Natural killer cell (primary cell): Measurements from ENCODE around the gene S100A13. TPM values are rescaled to one million over a fixed set of nuclear protein-coding genes. Genes with fewer than 3 reads are reported as not detected.

Experiments
- ATAC-seq, 3 donors: fragments of 150-1000 bp in 2 of 3; fragments of 200-7000 bp in 1 of 3; cut with Tn5 transposase; 1 replicate in 1 of 3; 2 replicates in 2 of 3; pipeline ENCODE4 v1.10.0; 2021; ENCODE audit warnings: mild to moderate bottlenecking in 2 of 3, moderate library complexity in 2 of 3
- DNase-seq, 2 donors: peaks; one replicate each; pipeline versions ENCODE4 v3.0.0 to v3.0.0-alpha.2; 2013 to 2021; ENCODE audit warnings: mixed read lengths in 1 of 2
- H3K27ac ChIP-seq: one replicate; pipeline ENCODE4 v1.5.1; 2013; ENCODE audit warnings: mild to moderate bottlenecking, low read length
- H3K27me3 ChIP-seq: one replicate; pipeline ENCODE4 v1.6.1; 2013; ENCODE audit warnings: low read length; ENCODE audit not compliant: control insufficient read depth, insufficient read depth
- H3K36me3 ChIP-seq: one replicate; pipeline ENCODE4 v1.6.1; 2013; ENCODE audit warnings: low read length; ENCODE audit not compliant: control insufficient read depth, insufficient read depth
- H3K4me1 ChIP-seq: one replicate; pipeline ENCODE4 v1.6.1; 2013; ENCODE audit warnings: low read length; ENCODE audit not compliant: control insufficient read depth, insufficient read depth
- H3K4me3 ChIP-seq: one replicate; pipeline ENCODE4 v1.5.1; 2013; ENCODE audit warnings: low read length
- H3K9me3 ChIP-seq: one replicate; pipeline ENCODE4 v1.6.1; 2013; ENCODE audit warnings: low read length; ENCODE audit not compliant: control insufficient read depth, insufficient read depth
- H3K27ac Mint-ChIP-seq, 2 donors: one replicate each; pipeline ENCODE4 v1.8.0; 2022; ENCODE audit warnings: mild to moderate bottlenecking in 2 of 2, mixed read lengths in 2 of 2, moderate library complexity in 1 of 2
- H3K27me3 Mint-ChIP-seq, 2 donors: one replicate each; pipeline ENCODE4 v1.8.0; 2022; ENCODE audit warnings: low read depth in 2 of 2, mixed read lengths in 2 of 2
- H3K36me3 Mint-ChIP-seq: one replicate; pipeline ENCODE4 v1.8.0; 2022; ENCODE audit warnings: mixed read lengths
- H3K4me1 Mint-ChIP-seq, 2 donors: one replicate each; pipeline ENCODE4 v1.8.0; 2022; ENCODE audit warnings: mixed read lengths in 2 of 2
- H3K4me3 Mint-ChIP-seq: one replicate; pipeline ENCODE4 v1.8.0; 2022; ENCODE audit warnings: mild to moderate bottlenecking, moderate library complexity, mixed read lengths
- H3K9me3 Mint-ChIP-seq, 2 donors: one replicate each; pipeline ENCODE4 v1.8.0; 2022; ENCODE audit warnings: mixed read lengths in 2 of 2
- WGBS: methylation state at CpG from one replicate; pipeline ENCODE4 v1.1.7; 2013; ENCODE audit warnings: missing lambda C conversion rate; ENCODE audit not compliant: insufficient coverage; 5-methylcytosine and 5-hydroxymethylcytosine counted together
- intact Hi-C: fragments of 100-400 bp; cut with micrococcal nuclease; formaldehyde crosslinking; loops from one replicate; pipeline ENCODE4 v1.14.2; 2022
- total RNA-seq, 4 donors: library from RNA; stranded (reverse); fragments of 120-200 nt in 1 of 4; gene quantifications; one replicate each; pipeline versions ENCODE4 v1.2.3 to v1.2.4, GENCODE V29; 2013 to 2022
- TF ChIP-seq, protein P1 (sequence below): fragments of 200-600 bp; IDR thresholded peaks from one replicate; pipeline ENCODE4 v1.8.0; 2022; ENCODE audit warnings: antibody characterized with exemption

The S100A13 gene
- total RNA-seq, 3 donors from 2014 or later (not counting 1 experiment from before 2014, with no cell fraction given) = 4.0 to 5.8 (median 4.1) TPM

DNA sequence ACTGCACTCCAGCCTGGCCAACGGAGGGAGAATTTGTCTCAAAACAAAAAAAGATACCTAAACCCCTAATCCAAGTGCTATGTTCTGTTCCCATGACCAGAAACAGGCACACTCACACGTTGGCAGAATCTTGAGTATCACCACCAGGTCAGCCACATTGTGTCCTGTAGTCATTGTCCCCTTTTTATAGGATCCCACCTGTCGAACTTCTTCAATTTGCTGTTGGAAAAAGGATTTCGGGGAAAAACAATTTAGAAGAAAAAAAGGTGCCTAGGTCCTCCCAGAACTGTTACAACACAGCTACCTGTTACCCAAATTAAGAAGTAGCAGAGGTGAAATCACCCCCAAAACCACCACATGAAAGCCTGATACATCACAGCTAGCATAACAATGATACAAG is 40.1 kb upstream of the S100A13 start:
- Histone ChIP-seq H3K4me3 (no peak overlapping the region), H3K9me3 (no peaks in the 10 kb centered on the region), H3K27ac (no peak overlapping the region), H3K4me1 (peaks cover 20% of the 10 kb centered on the region), H3K27me3 (no peaks in the 10 kb centered on the region), H3K36me3 (peaks cover 72% of the 10 kb centered on the region)
- H3K4me1 Mint-ChIP-seq = peaks cover 8 to 10% of the 10 kb centered on the region in 2 donors
- TF ChIP-seq, protein P1, sequence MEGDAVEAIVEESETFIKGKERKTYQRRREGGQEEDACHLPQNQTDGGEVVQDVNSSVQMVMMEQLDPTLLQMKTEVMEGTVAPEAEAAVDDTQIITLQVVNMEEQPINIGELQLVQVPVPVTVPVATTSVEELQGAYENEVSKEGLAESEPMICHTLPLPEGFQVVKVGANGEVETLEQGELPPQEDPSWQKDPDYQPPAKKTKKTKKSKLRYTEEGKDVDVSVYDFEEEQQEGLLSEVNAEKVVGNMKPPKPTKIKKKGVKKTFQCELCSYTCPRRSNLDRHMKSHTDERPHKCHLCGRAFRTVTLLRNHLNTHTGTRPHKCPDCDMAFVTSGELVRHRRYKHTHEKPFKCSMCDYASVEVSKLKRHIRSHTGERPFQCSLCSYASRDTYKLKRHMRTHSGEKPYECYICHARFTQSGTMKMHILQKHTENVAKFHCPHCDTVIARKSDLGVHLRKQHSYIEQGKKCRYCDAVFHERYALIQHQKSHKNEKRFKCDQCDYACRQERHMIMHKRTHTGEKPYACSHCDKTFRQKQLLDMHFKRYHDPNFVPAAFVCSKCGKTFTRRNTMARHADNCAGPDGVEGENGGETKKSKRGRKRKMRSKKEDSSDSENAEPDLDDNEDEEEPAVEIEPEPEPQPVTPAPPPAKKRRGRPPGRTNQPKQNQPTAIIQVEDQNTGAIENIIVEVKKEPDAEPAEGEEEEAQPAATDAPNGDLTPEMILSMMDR = no peak
- H3K4me3 Mint-ChIP-seq = no peak overlapping the region
- H3K27ac Mint-ChIP-seq = peak overlapping the region in 1 of 2 donors; percentile 23
- no peak for ATAC-seq
- DNase-seq = no peak
- no peaks in the 10 kb centered on the region for H3K9me3 Mint-ChIP-seq
- WGBS = 99% methylated on average over 4 of the region's 4 CpGs
- no peaks in the 10 kb centered on the region for H3K27me3 Mint-ChIP-seq
- intact Hi-C loops = no loop called here
- H3K36me3 Mint-ChIP-seq = peaks cover 11% of the 10 kb centered on the region

DNA sequence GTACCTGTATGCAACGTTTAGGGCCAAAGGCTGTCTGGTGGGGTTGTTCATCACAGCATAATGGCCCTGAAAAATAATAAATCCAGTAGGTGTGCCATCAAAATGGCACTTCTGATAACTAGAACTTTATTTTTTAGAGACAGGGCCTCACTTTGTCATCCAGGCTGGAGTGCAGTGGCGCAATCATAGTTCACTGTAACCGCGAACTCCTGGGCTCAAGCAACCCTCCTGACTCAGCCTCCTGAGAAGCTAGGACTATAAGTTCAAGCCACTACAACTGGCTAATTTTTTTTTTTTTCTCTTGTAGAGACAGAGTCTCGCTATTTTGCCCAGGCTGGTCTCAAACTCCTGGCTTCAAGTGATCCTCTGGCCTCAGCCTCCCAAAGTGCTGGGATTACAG is 35.9 kb upstream of the S100A13 start:
- Mint-ChIP-seq H3K4me1 (peaks cover 13 to 14% of the 10 kb centered on the region in 2 donors), H3K36me3 (peaks cover 9% of the 10 kb centered on the region), H3K27me3 (no peaks in the 10 kb centered on the region), H3K4me3 (no peak overlapping the region), H3K9me3 (no peaks in the 10 kb centered on the region), H3K27ac (no peak overlapping the region)
- no peak overlapping the region for H3K4me3 ChIP-seq
- DNase-seq (no peak), ATAC-seq (no peak)
- peaks cover 13% of the 10 kb centered on the region for H3K4me1 ChIP-seq
- H3K9me3 ChIP-seq = no peaks in the 10 kb centered on the region
- TF ChIP-seq, protein P1 = no peak
- H3K27me3 ChIP-seq = no peaks in the 10 kb centered on the region
- WGBS = 93% methylated on average over 5 of the region's 5 CpGs
- H3K27ac ChIP-seq = no peak overlapping the region
- intact Hi-C loops = no loop called here
- peaks cover 77% of the 10 kb centered on the region for H3K36me3 ChIP-seq

DNA sequence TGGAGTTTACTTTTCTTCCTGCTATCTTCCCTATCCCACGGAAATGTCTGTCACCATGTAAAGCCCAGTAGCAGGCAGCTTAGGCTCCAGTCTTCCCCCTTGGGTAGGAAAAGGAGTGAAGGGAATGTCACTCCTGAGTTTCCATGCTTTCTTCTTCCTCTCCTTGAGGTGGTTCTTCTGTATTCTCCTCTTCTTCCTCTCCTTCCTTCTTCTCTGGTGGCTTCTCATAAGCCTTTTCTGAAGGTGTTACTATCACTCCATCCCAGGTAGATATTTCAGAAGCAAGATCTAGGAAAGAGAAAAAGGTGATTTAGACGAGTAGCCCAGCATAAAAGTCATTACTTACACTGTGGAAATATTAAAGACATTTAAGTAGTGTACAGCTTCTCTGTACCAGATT is 35.0 kb upstream of the S100A13 start:
- no peaks in the 10 kb centered on the region for H3K27me3 ChIP-seq
- H3K27ac Mint-ChIP-seq = peak overlapping the region in 1 of 2 donors; percentile 20
- no peaks in the 10 kb centered on the region for H3K27me3 Mint-ChIP-seq
- no peaks in the 10 kb centered on the region for H3K9me3 ChIP-seq
- H3K27ac ChIP-seq = no peak overlapping the region
- peaks cover 68% of the 10 kb centered on the region for H3K36me3 ChIP-seq
- WGBS = no CpG with 5 or more reads among the region's 2 CpGs
- H3K4me1 ChIP-seq = peaks cover 18% of the 10 kb centered on the region
- no peak overlapping the region for H3K4me3 Mint-ChIP-seq
- no peaks in the 10 kb centered on the region for H3K9me3 Mint-ChIP-seq
- H3K36me3 Mint-ChIP-seq = no peaks in the 10 kb centered on the region
- TF ChIP-seq, protein P1 = no peak
- H3K4me3 ChIP-seq = no peak overlapping the region
- H3K4me1 Mint-ChIP-seq = peaks cover 7 to 13% of the 10 kb centered on the region in 2 donors
- DNase-seq = no peak
- intact Hi-C loops = no loop called here
- no peak for ATAC-seq

DNA sequence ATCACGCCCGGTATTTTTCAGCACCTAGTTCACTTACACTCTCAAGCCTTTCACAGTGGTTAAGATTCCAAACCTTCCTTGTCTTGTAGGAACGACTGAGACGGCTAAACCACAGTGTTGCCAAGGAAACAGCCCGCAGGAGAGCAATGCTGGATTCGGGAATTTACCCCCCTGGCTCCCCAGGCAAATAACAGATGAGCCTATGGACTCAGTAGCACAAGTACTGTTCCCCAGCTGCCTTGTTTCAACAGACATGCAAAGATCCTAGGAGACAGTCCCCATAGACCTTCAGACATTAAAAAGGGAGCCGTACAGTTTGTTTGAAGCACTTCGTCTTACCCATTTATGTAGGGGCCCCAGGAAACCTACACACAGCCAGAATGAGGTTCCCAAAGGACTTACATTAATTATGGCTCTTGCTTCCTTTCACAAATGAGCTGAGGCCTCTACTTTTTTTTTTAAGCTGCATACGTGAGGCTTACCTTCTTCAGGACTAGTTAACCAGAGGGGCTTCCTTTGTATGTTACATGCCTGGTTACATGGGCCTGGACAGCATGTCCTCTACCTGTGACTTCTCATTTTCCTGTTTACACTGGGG is 33.9 kb upstream of the S100A13 start:
- TF ChIP-seq, protein P1 = no peak
- H3K36me3 ChIP-seq = peaks cover 57% of the 10 kb centered on the region
- Mint-ChIP-seq H3K4me3 (peak overlapping the region; percentile 74), H3K4me1 (peaks cover 7 to 13% of the 10 kb centered on the region in 2 donors), H3K9me3 (no peaks in the 10 kb centered on the region), H3K27ac (peak overlapping the region; percentile 20 to 67), H3K27me3 (no peaks in the 10 kb centered on the region), H3K36me3 (no peaks in the 10 kb centered on the region)
- H3K4me3 ChIP-seq = no peak overlapping the region
- intact Hi-C loops = no loop called here
- DNase-seq = no peak
- no peaks in the 10 kb centered on the region for H3K27me3 ChIP-seq
- WGBS = 87% methylated on average over 9 of the region's 9 CpGs
- no peak for ATAC-seq
- H3K4me1 ChIP-seq = peaks cover 18% of the 10 kb centered on the region
- H3K9me3 ChIP-seq = no peaks in the 10 kb centered on the region
- H3K27ac ChIP-seq = no peak overlapping the region
